Osteoblast (primary cell): ENCODE results near the gene APOA4. TPM values are rescaled to one million over a fixed set of nuclear protein-coding genes. Genes with fewer than 3 reads are reported as not detected.
A peak's percentile ranks its signal among the peaks of the same experiment; 100 is the strongest.

Experiments used
- DNase-seq: peaks from one replicate; pipeline ENCODE4 v3.0.0; 2011; ENCODE audit warnings: low spot score, mixed read lengths; ENCODE audit not compliant: insufficient read length; ENCODE audit errors: missing footprints
- H2AFZ ChIP-seq: 2 replicates; pipeline ENCODE4 v1.6.0; 2011; ENCODE audit warnings: mild to moderate bottlenecking, low read length
- H3K27ac ChIP-seq: 2 replicates; pipeline ENCODE4 v1.5.1; 2011; ENCODE audit warnings: mild to moderate bottlenecking, low read depth, low read length, moderate library complexity
- H3K27me3 ChIP-seq: 2 replicates; pipeline ENCODE4 v1.6.0; 2012; ENCODE audit warnings: mild to moderate bottlenecking, control low read depth, inconsistent platforms, low read length, moderate library complexity; ENCODE audit not compliant: insufficient read depth
- H3K36me3 ChIP-seq: 2 replicates; pipeline ENCODE4 v1.5.1; 2011; ENCODE audit warnings: mild to moderate bottlenecking, low read length, control low read depth, moderate library complexity; ENCODE audit not compliant: insufficient read depth
- H3K4me1 ChIP-seq: 2 replicates; pipeline ENCODE4 v1.5.1; 2011; ENCODE audit warnings: mild to moderate bottlenecking, low read length, control low read depth, moderate library complexity; ENCODE audit not compliant: insufficient read depth
- H3K4me2 ChIP-seq: 2 replicates; pipeline ENCODE4 v1.6.0; 2011; ENCODE audit warnings: mild to moderate bottlenecking, low read length; ENCODE audit not compliant: insufficient read depth
- H3K4me3 ChIP-seq: fragments of 200-600 bp; sonication (generic); 3 replicates; pipeline ENCODE4 v1.5.1; 2012; ENCODE audit warnings: mild to moderate bottlenecking, low read length, inconsistent platforms; ENCODE audit not compliant: insufficient read depth
- H3K79me2 ChIP-seq: 2 replicates; pipeline ENCODE4 v1.6.0; 2012; ENCODE audit warnings: mild to moderate bottlenecking, low read length, control low read depth, inconsistent platforms; ENCODE audit not compliant: insufficient read depth
- H3K9me3 ChIP-seq: 2 replicates; pipeline ENCODE4 v1.5.1; 2011; ENCODE audit warnings: low read depth, low read length, control low read depth
- H4K20me1 ChIP-seq: 2 replicates; pipeline ENCODE4 v1.6.0; 2012; ENCODE audit warnings: mild to moderate bottlenecking, low read length, control low read depth; ENCODE audit not compliant: insufficient read depth
- CTCF ChIP-seq: IDR thresholded peaks from 2 replicates; pipeline ENCODE4 v1.5.1; 2011; ENCODE audit warnings: mild to moderate bottlenecking, low read depth, low read length, moderate library complexity; ENCODE audit errors: extremely low read depth
- total RNA-seq: library from RNA; depleted of rRNA; stranded (reverse); fragments of >200 nt; gene quantifications from 2 replicates; pipeline ENCODE4 v1.2.3, GENCODE V29; 2012

The APOA4 gene
- total RNA-seq, 1 donor: not detected

GRCh38 chr11:116837231-116838091 is 14.4 kb upstream of the APOA4 start, which contains the start of gene APOA1:
APOA1 (minus strand) TSS chr11:116837622; CDS start chr11:116837387, 235 bp downstream.
- Histone ChIP-seq H3K9me3 (no peaks in the 10 kb centered on the region), H3K27ac (no peak within 1 kb of the TSS), H3K4me1 (no peaks in the 10 kb centered on the region), H3K4me3 (no peak within 1 kb of the TSS), H3K4me2 (no peak within 1 kb of the TSS), H2AFZ (no peak within 1 kb of the TSS), H3K27me3 (no peaks in the 10 kb centered on the region), H4K20me1 (no peaks in the 10 kb centered on the region), H3K79me2 (no peaks in the 10 kb centered on the region), H3K36me3 (no peaks in the 10 kb centered on the region)
- TF ChIP-seq CTCF: no peak
- DNase-seq: peak; percentile 73

GRCh38 chr11:116836632-116836991 is 13.5 kb upstream of the APOA4 start:
- no peak for TF ChIP-seq CTCF
- Histone ChIP-seq H3K4me1 (no peaks in the 10 kb centered on the region), H3K27me3 (no peaks in the 10 kb centered on the region), H3K4me3 (no peak overlapping the region), H4K20me1 (no peaks in the 10 kb centered on the region), H2AFZ (no peak overlapping the region), H3K27ac (no peak overlapping the region), H3K36me3 (no peaks in the 10 kb centered on the region), H3K4me2 (no peak overlapping the region), H3K9me3 (no peaks in the 10 kb centered on the region), H3K79me2 (no peaks in the 10 kb centered on the region)
- no peak for DNase-seq

GRCh38 chr11:116835791-116836631 is 12.9 kb upstream of the APOA4 start:
- H3K27me3 ChIP-seq: no peaks in the 10 kb centered on the region
- TF ChIP-seq CTCF: peak; percentile 65
- no peaks in the 10 kb centered on the region for H3K9me3 ChIP-seq
- H3K4me3 ChIP-seq: peak overlapping the region; percentile 60
- peak overlapping the region; percentile 1 for H3K27ac ChIP-seq
- no peaks in the 10 kb centered on the region for H3K79me2 ChIP-seq
- peak overlapping the region; percentile 42 for H3K4me2 ChIP-seq
- H2AFZ ChIP-seq: peak overlapping the region; percentile 35
- DNase-seq: peak; percentile 99
- no peaks in the 10 kb centered on the region for H3K36me3 ChIP-seq
- H4K20me1 ChIP-seq: no peaks in the 10 kb centered on the region
- no peaks in the 10 kb centered on the region for H3K4me1 ChIP-seq
